ENCODE results near the gene P2RY12. TPM values are rescaled to one million over a fixed set of nuclear protein-coding genes. Genes with fewer than 3 reads are reported as not detected.

The P2RY12 gene
- total and polyA plus RNA-seq, 2 of the 4 experiments (the other 2 are of a cell fraction) = not detected

DNA sequence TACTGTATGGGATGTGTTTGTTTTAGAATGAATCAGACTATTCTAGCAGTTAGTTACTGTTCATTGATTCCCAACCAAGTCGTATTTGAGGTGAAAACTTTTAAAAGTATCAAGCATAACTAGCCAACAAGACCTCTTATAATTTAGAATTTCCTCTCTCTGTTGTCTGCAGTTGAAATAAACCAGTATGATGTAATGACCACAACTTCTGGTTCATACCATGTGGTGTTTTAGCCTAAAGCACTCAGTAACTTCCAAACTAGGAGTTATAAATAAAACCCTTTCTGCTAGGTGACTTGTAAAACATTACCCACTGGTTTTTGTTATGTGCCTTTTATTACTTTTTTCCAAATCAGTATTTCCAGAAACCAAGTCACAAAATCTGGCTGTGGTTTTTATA lies 19.8 kb upstream of the P2RY12 start:
- no peak overlapping the region for H3K27ac ChIP-seq (ENCODE audit: insufficient read depth, low read length)
- H2AFZ ChIP-seq (replicated peaks; ENCODE audit: low read length, poor library complexity) = no peak overlapping the region
- peaks cover 2% of the 10 kb centered on the region for H3K4me1 ChIP-seq (ENCODE audit: control insufficient read depth, insufficient read depth, low read length)
- H4K20me1 ChIP-seq (ENCODE audit: insufficient read depth, low read length) = no peaks in the 10 kb centered on the region
- TF ChIP-seq RFX5 (IDR thresholded peaks at IDR 0.05; ENCODE audit: low read depth, low read length) (no peak), RAD21 (IDR thresholded peaks at IDR 0.05; ENCODE audit: low read length) (no peak), SMC3 (IDR thresholded peaks at IDR 0.05; ENCODE audit: low read depth, low read length) (no peak), MAZ (IDR thresholded peaks at IDR 0.05; ENCODE audit: borderline replicate concordance, low read depth, low read length) (no peak), FOS (IDR thresholded peaks at IDR 0.05; ENCODE audit: low read depth, low read length) (no peak), BHLHE40 (IDR thresholded peaks at IDR 0.05; ENCODE audit: low read depth, low read length) (no peak), RCOR1 (IDR thresholded peaks at IDR 0.05; ENCODE audit: insufficient replicate concordance, low read length) (no peak), POLR2A (IDR thresholded peaks at IDR 0.05; ENCODE audit: low read depth, low read length) (no peak)
- TF ChIP-seq, protein P1, sequence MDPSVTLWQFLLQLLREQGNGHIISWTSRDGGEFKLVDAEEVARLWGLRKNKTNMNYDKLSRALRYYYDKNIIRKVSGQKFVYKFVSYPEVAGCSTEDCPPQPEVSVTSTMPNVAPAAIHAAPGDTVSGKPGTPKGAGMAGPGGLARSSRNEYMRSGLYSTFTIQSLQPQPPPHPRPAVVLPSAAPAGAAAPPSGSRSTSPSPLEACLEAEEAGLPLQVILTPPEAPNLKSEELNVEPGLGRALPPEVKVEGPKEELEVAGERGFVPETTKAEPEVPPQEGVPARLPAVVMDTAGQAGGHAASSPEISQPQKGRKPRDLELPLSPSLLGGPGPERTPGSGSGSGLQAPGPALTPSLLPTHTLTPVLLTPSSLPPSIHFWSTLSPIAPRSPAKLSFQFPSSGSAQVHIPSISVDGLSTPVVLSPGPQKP (IDR thresholded peaks at IDR 0.05; ENCODE audit: borderline replicate concordance, low read depth, low read length) = no peak
- CTCF ChIA-PET = no interaction called here
- H2BK15ac ChIP-seq (ENCODE audit: low read depth, low read length) = no peak overlapping the region
- no TSS peak for BruUV-seq (replicated peaks)
- no peak overlapping the region for H3K18ac ChIP-seq (ENCODE audit: low read depth, low read length)
- H2BK20ac ChIP-seq (ENCODE audit: low read depth, low read length) = 0 out of 2 replicates have a peak overlapping the region, but pooled peaks have one; percentile 12
- DNase-seq = peak; percentile 72
- dilution Hi-C loops (cut with HindIII; ENCODE audit: low sequenced_read_pairs, unreplicated experiment) (no loop called here), in situ Hi-C loops (cut with MboI; ENCODE audit: low sequenced_read_pairs) (no loop called here), intact Hi-C loops (cut with micrococcal nuclease) (no loop called here)
- H3K14ac ChIP-seq (replicated peaks; ENCODE audit: low read depth, low read length) = no peak overlapping the region
- no peak overlapping the region for H2BK120ac ChIP-seq (ENCODE audit: low read depth, low read length)
- peak; percentile 57 for ATAC-seq (ENCODE audit: low read depth)
- H3K9me1 ChIP-seq (ENCODE audit: insufficient read depth, low read length) = no peaks in the 10 kb centered on the region
- no peak overlapping the region for H4K8ac ChIP-seq (ENCODE audit: low read depth in 2 of 2, low read length in 2 of 2)
- WGBS, 2 experiments (ENCODE audit: extremely low coverage in 2 of 2, insufficient read length in 1 of 2) = no CpG with 5 or more reads among the region's 1 CpG
- H4K5ac ChIP-seq (ENCODE audit: low read depth, low read length) = no peak overlapping the region
- H3K56ac ChIP-seq (ENCODE audit: extremely low read depth, insufficient read depth, low read length) = no peak overlapping the region
- peak overlapping the region; percentile 34; the same call in 1 of the 2 replicates for H3K4me2 ChIP-seq (ENCODE audit: low read depth, low read length)
- H3K79me1 ChIP-seq (ENCODE audit: low read depth in 1 of 2, low read length in 2 of 2) = no peaks in the 10 kb centered on the region
- H2AK9ac ChIP-seq (replicated peaks; ENCODE audit: low read depth, low read length, poor library complexity) = no peak overlapping the region
- no peaks in the 10 kb centered on the region for H3K9me3 ChIP-seq (ENCODE audit: control insufficient read depth, insufficient read depth, low read length)
- no peak overlapping the region for H2AK5ac ChIP-seq (ENCODE audit: low read depth, low read length)
- H3K4ac ChIP-seq (ENCODE audit: low read depth, low read length) = no peak overlapping the region
- no peaks in the 10 kb centered on the region for H3K27me3 ChIP-seq (ENCODE audit: control insufficient read depth, insufficient read depth, low read length)
- no peak overlapping the region for H3K9ac ChIP-seq (ENCODE audit: low read depth, low read length)
- H4K91ac ChIP-seq (ENCODE audit: insufficient read depth, low read depth, low read length) = no peak overlapping the region
- H3K4me3 ChIP-seq (ENCODE audit: insufficient read depth, low read depth, low read length) = no peak overlapping the region
- no peak overlapping the region for H3K23ac ChIP-seq (ENCODE audit: low read depth, low read length)
- peak overlapping the region; percentile 23 for H2BK5ac ChIP-seq (ENCODE audit: low read depth, low read length, poor library complexity, severe bottlenecking)
- no peaks in the 10 kb centered on the region for H3K36me3 ChIP-seq (ENCODE audit: control insufficient read depth, insufficient read depth, low read length)
- POLR2A ChIA-PET (ENCODE audit: unreplicated experiment) = no interaction called here
